Stimulated activated CD4-positive, alpha-beta T cell treated with anti-CD3 and anti-CD28 coated beads, Interleukin-1b, Interleukin-23, amount 100 ng/mL, for 48 hours (primary cell): ENCODE data around the gene APMAP.
A peak's percentile ranks its signal among the peaks of the same experiment; 100 is the strongest.

Experiments
- DNase-seq: peaks from one replicate; pipeline ENCODE4 v3.0.0-alpha.2; 2020

APMAP gene

GRCh38 chr20:24992487-24993205 lies at the start of gene APMAP:
Gene APMAP (minus strand): TSS chr20:24992751. CDS start chr20:24992688, 63 bp downstream.
- peak; percentile 94 for DNase-seq

DNA sequence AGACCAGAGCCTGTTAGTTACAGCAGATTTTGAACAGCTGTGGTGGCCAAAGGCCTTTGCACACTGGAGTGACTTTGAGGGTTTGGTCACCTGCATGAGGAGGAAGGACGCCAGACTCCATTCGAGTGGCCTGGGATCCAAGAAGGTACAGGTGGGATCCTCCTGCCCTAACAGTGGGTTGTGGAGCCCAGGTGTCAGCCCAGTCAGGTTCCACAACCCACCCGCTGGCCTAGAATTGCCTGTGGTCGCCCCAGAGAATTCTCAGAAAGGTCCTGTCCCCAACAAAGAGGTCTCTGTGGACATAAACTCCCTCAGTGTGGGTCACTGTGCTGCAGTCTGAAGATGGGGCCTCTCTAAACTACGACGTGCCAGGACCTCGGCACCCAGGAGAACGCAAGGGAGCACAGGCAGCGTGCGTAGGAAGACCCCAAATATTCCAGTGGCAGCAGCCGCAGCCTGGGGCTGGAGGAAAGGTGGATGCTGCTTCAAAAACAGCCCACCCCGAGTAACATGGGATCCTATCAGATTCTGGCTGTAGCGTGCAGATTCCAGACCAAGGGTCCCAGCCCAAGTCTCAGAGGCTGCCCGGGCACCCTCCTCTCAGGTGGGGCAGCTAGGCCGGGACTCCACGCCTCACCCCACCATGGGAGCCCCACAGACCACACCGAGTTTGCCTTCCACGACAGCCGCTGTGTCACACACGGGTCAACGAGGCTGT lies 49.4 kb upstream of the APMAP start:
- no peak for DNase-seq

DNA sequence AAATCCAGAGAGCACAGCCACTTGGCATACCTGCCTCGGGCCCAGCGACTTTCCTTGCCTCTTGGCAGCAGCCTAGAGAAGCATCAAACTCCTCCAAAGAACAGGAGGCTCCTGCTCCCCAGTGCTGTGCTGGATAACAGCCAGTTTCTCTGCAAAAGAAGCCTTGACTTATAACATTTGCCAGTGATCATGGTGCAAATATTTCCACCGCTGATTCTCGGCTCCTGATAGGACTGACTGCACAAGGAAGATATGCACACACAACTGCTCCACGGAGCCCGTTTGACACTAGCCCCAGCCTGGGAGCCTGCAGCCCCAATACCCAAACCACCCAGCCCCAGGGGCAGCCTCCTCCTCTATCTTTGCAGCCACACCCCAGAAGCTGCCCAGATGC lies 47.9 kb upstream of the APMAP start:
- no peak for DNase-seq

- no peak for DNase-seq
Measured at GRCh38 chr20:25039697-25040437, 47.3 kb upstream of the APMAP start.

DNA sequence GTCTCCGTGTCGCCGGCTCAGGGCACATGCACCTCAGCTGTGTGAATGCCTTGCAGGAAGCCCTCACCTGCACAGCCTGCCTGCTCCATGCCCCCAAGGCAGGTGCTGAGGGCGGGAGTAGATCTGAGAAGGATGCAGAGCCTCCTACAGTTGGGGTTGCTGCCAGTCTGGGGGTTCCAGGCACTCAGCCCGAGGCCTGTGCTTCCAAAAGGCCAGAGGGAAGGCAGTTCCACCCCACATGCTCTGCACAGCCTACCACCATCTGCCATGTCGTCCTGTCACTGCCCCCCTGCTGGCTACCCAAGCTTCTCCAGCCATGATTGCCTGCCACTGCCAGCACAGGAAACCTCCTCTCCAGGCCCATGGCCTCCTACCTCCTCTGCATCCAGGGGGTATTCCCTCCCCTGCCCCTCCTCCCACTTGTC lies 46.1 kb upstream of the APMAP start:
- no peak for DNase-seq

DNA sequence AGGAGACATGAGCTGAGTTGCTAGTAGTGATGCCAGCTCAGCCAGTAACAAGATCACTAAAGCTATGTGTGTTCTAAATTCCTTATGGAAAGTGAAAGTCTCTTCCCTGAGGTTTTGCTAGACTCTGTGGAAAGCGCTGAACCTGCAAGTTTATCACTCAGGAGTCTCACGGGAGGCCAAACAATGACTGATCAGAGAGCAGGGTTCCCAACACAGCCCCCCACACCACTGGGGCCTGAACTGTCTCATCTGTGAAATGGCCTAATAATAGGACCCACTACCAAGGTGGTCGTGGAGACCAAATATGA lies 45.5 kb upstream of the APMAP start:
- DNase-seq, result no peak

DNA sequence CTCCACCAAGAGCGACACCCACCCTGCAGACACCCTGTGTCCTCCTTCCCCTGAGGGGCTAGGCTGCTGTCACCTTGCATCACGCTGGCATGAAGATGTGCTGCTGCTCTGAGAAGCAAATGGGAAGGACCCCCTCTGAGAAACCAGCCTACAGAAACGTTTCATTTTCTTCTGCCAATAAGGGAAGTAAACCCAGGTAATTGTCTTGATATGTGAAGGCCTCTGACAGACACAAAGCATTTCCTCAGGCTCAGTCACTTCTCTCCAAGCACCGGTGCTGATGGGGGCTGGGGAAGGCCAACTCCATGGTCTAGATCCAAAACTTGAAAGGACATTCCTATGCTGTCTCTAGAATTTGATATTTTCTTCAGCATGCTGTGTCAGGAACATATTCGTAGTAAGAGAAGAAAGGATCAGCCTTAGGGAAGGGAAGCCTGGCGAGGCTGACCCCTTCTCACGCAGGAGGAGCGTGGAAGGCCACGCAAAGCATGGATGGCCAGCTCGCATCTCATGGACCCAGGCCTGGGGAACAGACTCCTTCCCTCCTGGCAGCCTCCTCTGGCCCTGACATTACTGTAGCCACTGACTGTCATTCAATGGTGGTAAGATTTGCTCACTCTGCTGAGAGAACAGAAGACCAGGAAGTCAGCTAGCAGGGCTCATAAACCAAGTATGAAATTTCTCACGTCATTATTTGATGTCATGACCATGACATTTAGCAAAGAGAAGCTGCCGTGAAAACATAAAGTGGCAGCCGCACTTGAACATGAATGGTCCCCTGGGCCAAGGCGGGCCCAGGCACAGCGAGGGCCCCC lies 44.9 kb upstream of the APMAP start:
- DNase-seq, result no peak

- DNase-seq, result no peak
Measured at GRCh38 chr20:25036331-25036936, 43.9 kb upstream of the APMAP start.

GRCh38 chr20:25035921-25036320 lies 43.4 kb upstream of the APMAP start:
- no peak for DNase-seq

DNA sequence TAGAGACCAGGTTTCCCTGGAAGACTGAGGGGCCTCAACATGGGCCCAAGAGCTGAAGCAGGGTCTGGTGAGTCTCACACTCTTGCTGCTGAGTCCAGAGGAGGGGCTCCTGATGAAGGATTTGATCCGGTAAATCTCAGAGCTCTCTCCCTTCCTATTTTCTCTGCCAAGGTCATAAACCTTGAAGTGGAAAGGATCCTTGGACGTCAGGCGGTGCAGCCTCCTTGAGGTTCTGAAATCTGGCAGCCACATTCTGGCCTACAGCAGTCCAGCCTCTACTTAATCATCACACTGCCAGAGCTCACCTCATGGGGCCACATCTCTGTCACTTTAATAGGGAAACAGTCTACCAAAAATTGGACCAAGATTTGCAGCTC lies 41.4 kb upstream of the APMAP start:
- DNase-seq, result no peak

DNA sequence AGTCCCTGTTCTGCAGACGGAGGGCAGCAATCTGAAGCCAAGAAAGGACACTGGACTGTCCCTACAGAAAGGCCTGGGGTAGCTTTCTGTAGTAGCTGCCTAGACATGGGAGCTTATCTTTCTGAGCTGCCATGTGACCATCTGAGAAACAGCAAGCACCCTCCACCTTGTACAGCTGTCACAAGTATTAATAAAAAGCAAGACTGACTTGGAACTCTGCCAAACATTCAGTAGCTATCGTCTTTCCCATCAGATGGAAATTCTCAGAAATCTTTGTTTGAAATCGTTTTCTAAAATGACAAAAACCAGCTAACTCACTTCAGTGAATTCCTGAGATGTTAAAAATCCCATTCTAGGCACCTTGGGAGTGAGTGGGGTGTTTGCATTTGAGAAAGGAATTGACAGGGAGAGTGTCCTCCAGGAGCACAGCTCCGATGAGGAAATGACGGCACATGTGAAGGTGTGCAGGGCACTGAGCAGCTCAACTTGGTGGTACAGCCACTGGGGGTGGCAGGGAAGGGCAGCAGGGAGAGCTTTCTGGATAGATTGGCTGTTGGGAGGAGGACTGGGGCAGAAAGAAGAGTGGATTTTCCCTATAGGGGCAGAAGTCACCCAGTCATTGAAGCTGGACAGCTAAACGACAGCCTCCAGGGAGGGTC lies 40.8 kb upstream of the APMAP start:
- DNase-seq, result no peak

GRCh38 chr20:25032478-25033264 lies 40.1 kb upstream of the APMAP start:
- no peak for DNase-seq

DNA sequence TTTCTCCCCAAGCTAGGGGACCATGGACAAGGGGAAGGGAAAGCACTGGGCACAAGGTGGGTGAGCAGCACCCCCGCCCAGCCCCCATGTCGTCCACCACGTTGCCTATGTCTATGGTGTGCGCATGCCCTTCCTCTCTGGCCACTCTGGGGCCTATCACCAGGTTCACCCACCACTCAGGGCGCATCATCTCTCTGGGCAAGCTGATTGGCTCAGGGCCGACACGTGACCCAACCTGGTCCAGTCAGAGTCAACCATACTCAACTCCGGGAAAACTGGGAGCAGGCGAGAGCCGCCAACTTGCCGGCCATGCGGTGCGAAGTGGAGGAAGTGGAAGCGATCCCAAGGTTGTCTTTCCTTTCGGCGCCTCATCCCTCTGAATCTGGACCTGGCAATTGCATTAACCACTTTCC lies 39.5 kb upstream of the APMAP start:
- DNase-seq, result no peak

DNA sequence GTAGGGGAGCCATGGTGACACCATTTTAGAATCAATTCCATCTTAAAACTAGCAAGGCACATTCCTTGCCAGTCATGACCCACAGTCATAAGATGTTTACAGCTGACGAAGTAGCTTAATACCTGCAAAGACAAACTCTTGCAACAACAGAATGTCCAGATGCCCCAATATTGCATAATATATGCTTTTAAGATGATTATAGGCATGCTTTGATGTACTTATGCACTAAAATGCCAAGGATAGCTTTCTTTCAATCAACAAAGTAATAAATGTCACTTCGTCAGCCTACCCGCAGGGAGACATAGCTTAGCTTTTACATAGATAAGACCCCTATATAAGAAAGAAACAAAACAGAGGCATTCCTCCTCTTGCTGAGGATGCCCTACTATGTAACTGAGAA lies 38.7 kb upstream of the APMAP start:
- DNase-seq, result no peak

- no peak for DNase-seq
Measured at GRCh38 chr20:25030649-25031207, 38.2 kb upstream of the APMAP start.

DNA sequence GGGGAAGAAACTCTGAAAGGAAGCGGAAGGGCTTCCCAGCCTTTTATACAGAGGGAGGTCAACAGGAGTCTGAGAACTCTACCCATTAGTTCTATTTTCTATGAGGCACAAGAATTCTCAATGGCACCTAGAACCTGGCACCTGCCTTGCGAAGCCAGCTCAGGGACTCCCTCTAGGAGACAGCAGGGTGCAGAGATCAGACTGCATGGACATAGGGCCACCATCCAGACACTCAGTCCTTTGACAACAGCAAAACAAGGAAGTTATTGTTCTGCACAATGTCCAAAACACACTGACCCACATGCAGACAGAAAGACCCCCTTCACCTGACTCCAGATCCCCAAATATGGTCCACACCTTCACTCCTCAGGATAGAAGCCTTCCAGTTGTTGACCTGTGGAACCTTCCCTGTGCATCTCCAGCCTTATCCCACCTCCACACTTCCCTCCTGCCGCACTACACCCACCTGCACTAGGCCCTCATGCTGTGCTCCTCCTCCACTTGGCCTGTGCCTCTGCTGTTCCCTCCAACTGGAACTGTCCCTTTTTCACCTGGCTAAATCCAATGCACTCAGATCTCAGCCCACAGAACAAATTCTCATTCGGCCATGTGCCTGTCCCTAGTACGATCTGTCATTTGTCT lies 37.6 kb upstream of the APMAP start:
- DNase-seq, result no peak

DNA sequence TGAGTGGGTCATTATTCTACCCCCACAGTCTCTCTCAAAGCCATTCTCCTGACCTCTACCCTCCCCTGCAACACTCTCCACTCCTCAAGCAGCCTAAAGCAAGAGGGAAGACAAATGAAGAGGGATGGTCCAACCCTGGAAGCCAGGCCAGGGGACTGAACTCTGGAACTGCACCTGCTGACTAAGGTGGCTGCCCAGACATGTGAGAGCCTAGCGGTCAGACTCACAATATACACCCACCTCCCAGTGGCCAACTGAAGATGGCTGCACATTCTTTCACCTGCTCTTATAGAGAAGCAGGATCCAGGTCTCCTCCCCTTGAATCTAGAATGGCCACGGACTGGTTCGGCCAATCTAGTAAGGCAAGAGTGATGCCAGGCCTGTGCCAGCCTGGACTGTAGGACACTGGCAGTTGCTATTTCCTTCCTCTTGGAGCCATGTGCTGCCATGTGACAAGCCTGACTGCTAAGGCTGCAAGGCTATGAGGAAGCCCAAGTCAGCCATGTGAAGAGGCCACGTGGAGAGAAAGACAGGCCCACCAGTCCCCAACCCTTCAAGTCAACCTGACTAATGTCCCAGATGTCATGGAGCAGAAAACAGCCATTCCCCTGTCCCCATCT lies 33.5 kb upstream of the APMAP start:
- no peak for DNase-seq

DNA sequence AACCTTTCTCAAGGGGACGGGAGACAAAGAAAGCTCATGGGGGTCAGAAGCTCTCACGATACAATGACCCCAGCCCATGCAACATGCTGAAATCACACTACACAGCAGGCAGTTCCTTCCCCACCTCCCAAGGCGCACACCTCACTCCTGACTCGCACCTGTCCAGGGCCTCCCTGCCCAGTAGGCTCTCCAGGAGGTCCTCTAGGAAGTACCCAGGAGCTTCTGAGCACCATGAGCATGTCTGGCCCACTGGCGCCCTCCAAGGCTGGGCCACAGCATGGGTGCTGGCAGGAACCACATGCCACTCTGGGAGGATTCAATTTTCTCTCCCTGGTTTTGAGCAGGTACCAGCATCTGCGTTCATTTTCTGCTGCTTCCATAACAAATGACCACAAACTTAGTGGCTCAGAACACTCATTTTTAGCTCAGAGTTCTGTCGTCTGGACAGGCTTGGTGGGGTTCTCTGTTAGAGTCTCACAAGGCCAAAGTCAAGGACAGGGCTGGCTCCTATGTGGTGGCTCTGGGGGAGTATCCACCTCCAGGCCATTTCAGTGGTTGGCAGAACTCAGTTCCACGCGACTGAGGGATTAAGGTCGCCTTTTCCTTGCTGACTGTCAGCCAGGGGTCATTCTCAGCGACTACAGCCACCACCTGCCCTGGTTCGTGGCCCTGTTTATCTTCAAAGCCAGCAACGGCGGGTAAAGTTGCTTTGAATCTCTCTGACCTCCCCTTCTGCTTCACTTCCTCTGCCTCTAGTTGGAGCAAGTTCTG lies 32.7 kb upstream of the APMAP start:
- no peak for DNase-seq

GRCh38 chr20:25024171-25024570 lies 31.6 kb upstream of the APMAP start:
- DNase-seq, result no peak
